GM21381 (cell line): ENCODE measurements around the gene SPPL2B.

Source experiments
- ATAC-seq: cut with Tn5 transposase; IDR thresholded peaks from one replicate; pipeline ENCODE4 v1.9.1; 2021; ENCODE audit warnings: mild to moderate bottlenecking, moderate library complexity; ENCODE audit not compliant: unreplicated experiment

The SPPL2B gene

DNA sequence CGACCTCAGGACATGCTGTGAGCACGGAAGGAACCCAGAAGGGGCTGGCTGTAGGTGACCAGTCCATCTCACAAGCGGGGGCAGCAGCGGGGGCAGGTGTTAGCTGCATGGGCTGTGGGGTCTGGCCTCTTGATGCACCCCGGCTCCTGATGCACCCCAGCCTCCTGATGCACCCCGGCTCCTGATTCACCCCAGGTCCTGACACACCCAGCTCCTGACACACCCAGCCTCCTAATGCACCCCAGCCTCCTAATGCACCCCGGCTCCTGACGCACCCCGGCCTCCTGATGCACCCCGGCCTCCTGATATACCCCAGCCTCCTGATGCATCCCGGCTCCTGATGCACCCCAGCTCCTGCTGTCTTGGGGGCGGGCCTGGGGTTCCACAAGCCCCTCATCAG is 7.5 kb upstream of the SPPL2B start:
- ATAC-seq = no peak

DNA sequence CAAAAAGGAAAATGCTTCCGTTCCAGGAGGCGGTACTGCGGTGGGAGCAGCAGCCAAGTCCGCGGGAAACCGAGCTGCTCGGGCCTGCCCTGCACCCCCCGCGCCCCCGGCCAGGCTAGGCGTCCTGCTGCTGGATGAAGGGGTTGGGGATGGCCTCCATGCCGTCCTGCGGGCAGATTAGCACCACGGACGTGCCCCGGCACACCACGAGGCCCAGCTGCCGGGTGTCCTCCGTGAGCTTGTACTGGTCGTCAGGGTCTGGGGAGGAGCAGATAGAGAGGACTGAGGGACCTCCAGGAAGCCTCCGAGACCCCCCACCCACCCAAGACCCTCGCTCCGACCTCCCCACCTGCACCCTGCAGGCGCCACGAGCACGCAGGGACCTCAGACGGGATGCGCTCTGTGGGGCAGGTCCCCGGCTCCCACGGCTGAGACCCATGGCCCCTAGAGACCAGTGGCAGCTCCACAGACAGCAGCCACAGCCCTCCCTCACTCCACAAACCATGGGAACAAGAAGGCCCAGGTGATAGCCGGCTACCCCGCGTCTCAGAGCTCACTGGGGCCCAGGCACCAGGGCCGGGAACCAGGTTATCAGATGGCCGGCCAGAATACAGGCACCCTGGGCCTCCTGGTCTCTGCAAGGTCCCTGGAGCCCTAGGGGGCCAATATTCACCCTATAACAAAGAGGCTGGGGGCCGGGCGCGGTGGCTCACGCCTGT is 6.8 kb upstream of the SPPL2B start:
- ATAC-seq = no peak

DNA sequence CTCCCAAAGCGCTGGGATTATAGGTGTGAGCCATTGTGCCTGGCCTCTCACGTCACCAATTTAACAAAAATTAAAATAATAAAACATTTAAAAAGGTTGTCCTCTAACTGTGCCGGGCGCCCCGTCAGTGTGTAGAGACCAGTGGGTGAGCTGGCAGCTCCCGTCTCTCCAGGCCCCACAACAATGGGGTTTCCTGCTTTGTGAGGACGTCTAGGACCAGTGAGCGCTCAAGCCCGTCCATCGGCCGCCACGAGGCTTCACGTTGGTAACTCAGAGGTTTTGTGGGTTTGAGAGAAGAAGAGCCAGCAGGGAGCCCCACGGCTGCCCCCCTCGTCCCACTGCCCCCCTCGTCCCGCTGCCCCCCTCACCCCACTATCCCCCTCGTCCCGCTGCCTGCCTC is 4.8 kb upstream of the SPPL2B start:
- ATAC-seq = no peak

DNA sequence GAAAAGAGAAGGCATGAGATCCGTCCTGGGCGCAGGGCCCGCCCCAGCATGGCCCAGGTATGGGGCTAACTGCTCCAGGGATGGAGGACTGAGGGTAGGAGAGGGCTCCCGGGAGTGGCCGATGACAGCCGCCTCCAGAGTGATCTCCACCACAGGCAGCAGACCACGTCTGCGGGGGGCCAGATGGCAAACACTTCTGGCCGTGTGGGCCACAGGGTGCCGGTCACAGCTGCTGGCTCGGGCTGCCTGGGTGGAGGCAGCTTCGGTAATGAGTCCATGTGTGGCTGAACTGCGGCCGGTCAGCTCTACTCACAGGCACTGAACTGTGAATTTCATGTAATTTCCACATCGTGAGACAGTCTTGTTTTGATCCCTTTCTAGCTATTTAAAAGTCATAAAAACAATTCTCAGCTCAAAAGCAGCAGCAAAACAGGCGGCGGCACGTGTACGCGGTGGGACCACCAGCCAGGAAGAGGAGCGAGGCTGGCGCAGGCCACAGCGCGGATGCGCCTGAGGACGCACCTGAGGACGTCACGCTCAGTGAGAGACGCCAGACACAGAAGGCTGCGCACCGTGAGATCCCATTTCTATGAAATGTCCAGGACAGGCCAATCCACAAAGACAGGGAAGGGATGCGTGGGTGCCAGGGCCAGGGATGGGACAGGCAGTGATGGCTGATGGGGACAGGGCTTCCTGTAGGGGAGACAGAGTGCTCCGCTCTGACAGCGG is 4.1 kb upstream of the SPPL2B start:
- ATAC-seq = no peak

DNA sequence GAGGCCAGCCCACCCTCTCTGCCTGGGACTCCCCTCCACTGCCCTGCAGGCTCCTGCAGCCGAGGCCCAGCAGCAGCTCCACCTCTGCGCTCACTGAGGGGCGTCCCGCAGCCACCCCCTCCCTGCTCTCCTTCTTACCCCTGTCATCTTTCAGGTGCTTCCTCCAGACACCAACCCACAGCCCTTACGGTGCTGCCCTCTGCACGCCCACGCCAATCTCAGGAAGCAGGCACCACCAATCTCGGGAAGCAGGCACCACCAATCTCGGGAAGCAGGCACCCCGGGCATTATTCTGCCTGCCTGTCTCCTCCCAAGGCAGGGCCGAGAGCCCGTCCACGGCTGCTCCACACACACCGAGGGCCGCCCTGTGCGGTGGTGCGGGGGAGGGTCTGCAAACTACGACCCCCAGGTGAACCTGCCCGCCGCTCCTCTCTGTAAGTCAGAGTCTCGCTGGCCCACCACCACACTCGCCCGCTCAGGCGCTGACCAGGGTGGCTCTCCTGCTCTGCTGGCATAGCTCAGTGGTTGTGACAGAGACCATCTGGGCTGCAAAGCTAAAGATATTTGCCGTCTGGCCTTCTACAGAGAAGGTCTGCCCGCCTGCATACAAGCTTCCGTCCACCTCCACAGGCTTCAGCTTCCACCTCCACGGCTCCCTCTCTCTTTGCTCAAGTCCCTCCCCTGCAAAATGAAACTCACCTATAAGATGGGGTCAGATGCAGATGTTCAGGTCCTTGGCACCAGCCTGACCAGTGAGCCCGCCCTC is 3.0 kb upstream of the SPPL2B start:
- ATAC-seq = no peak

DNA sequence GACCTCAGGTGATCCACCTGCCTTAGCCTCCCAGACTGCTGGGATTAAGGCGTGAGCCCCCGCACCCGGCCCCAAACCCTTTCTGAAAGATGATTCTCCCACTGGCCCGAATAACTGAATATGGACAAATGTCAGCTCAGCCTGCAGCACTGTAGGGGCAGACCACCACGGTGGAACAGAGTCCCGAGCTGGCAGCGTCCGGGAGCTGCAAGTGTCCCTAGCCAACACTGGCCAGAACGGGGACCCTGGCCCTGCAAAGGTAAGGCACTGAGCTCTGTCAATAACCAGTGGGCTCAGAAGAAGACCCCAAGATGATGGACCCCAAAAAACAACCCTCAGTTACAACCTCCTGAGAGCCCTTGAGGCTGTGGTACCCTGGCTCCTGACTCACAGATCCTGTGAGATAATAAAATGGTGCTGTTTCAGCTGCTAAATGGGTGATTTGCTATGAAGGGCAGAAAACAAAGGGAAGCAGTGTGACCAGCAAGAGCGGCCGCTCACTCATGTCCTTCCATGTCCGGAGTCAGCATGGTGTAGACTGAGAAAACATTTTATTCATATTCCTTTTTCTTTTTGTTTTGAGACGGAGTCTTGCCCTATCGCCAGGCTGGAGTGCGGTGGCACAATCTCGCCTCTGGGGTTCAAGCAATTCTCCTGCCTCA is 1.7 kb upstream of the SPPL2B start:
- no peak for ATAC-seq

DNA sequence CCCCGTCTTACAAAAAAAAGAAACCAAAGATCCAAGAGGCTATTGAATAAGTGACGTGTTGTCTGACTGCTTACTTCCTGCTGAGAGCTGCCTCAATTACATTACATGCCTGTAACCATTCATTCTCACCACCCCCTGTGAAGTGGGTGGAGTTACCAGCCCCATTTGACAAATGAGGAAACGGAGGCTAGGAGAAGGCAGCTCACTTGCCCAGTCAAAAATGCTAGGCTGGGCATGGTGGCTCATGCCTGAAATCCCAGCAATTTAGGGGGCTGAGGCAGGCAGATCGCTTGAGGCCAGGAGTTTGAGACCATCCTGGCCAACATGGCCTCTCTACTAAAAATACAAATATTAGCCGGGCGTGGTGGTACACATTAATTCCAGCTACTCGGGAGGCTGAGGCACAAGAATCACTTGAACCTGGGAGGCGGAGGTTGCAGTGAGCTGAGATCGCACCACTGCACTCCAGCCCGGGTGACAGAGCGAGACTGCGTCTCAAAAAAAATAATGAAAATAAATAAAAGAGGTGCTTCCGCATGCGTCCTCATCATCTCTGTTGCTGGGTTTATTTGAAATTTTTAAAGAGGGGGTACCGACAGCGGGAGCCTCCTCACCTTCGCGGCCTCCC is 597 bp upstream of the SPPL2B start:
- no peak for ATAC-seq

DNA sequence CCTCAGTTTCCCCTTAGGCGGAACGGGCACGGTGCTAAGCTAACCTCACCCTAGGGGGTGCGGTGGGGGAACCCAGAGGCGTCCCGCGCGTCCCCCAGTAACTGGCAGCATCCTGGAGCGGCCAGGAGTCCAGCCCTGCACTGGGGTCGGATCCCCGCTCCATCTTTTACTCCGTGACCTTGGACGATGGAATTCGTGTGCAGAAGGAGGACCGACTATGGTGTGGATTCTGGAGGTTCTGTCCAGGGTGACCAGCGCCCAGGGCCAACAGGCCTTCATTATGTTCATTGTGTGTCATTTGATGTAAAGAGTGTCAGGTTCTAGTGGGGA is 630 bp downstream of the SPPL2B start:
- ATAC-seq = no peak

DNA sequence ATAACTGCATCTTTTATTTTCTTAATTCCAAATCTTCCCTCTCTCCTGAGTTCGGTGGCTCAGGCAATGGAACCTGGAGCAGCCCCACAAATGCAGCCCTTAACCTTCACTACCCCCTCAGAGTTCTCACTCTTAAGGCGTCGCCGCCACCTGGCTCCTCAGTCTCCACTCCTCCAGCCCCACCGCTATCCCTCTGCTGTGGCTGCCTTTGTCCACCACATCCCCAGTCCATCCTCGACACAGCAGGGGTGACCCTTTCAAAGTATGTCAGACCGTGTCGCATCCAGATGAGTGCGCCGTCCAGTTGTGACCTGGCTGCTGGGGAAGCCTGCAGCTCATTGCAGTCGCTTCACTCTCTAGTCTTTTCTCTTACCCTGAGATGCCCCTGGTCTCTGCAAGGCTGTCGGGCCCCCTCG is 1.0 kb downstream of the SPPL2B start:
- no peak for ATAC-seq

DNA sequence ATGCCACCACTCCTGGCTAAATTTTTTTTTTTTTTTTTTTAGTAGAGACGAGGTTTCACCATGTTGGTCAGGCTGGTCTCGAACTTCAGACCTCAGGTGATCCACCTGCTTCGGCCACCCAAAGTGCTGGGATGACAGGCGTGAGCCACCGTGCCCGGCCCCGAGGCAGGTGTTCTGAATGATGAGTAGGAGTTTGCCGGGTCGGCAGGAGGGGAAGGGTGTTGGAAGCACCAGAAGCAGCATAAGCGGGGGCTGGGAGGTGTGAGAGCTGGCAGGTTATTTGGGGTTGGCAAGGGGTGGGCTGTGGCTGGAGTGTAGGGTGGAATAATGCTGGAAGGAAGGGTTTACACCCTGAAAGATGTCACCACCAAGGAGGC is 1.8 kb downstream of the SPPL2B start:
- no peak for ATAC-seq

DNA sequence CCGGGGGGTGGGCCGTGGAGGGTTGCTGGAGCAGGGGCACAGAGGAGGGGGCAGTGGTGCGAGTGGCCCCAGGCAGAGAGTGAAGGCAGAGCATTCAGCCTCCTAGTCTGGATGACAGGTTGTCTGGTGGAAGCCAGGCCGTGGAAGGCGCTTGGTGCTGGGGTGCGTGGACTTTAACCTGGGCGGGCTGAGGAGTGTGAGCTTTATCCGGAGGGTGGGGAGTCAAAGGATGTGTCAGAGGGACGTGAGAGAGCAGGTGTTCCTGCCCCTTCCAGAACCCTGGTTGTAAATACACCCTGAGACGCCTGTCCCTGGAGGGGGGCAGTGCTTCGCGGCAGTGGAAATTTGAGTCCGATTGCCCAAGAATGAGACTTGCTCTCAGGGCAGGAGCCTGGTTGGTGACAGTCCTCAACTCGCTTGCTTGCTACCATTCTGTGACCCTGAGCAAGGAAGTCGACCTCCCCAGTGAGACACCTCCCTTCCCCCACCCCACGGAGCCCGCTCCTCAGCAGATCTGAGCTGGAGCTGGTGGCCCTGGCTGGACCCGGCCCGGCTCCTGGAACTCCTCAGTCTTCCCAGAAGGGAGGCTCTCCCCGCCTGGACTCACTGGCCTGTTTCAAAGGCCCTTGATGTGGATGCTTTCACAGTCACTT is 2.3 kb downstream of the SPPL2B start:
- no peak for ATAC-seq

DNA sequence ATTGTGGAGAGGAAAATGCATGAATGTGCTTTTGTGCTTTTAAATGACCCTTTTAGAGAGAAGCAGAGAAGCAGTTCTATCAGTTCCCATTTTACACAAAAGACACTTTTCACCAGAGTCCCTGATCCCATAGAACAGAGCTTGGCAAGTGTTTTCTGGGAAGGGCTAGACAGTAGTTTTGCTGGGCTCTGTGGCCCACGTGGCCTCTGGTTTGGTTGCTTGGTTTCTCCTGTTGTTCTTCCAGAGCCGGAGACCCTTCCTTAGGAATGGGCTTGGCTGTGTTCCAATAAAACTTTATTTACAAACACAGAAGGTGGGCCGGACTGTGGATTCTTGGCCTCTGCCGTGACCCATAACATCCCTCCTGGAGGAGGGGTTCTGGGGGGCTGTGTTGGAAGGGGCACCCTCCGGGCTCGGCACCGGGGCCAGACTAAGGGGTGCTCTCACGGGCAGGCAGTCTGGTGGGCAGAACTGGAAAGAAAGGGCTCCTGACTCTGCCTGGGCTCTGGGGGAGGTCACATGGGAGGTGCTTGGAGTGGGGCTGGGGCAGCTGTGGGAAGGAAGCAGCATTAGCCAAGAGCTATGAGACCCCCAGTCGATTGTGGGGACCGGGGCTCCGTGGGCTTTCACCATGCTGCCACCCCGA is 3.2 kb downstream of the SPPL2B start:
- no peak for ATAC-seq

DNA sequence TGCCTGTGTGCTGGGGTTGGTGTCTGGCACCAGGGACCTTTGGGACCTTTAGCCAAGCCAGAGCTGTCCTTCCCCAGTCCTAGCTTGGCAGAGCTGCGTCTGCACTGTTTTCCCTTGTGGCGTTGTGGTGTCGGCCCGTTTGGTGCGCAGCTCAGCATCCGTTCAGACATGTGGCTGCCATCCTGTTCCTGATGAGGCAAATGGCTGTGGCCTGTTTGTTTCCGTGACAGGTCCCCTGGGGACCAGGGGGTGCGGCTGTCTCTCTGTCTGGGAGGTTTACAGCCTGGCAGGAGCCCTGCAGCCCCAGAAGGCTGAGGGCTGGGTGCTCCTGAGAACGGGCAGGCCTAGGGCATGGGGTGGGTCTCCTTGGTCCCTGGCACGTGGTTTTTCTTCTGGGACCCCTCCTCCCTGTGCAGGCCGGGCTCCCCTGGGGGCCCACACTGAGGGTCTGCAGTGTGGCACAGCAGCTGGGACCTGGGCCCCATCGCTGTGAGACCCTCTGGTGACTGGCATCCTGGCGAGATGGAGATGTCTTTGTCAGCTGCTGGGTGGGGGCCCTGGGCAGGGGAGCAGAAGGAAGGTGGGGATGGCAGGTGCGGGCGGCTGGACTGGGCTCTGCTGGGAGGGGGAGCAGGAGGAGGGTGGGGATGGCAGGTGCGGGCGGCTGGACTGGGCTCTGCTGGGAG is 4.0 kb downstream of the SPPL2B start:
- no peak for ATAC-seq

DNA sequence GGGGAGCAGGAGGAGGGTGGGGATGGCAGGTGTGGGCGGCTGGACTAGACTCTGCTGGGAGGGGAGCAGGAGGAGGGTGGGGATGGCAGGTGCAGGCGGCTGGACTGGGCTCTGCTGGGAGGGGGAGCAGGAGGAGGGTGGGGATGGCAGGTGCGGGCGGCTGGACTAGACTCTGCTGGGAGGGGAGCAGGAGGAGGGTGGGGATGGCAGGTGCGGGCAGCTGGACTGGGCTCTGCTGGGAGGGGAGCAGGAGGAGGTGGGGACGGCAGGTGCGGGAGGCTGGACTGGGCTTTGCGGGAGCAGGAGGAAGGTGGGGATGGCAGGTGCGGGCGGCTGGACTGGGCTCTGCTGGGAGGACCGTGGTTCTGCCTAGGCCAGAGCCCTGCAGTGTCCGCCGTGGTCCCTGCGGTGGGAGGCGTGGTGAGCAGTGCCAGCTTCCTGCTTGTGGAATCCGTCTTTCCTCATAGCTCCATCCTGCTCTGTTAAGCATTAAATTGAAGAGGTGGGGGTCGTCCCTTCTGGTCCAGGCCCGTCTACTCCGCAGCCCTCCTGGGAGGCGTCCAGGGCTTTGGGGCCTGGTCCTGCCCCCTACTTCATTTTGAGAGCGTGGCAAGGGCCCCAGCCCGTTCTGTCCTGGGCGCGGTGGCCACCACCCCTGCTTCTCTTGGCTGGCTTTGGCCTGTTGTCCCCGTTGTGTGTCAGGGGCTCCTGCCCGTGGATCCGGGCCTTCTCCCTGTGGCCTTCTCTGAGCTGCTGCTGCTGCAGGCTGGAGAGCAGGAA is 4.7 kb downstream of the SPPL2B start:
- no peak for ATAC-seq

DNA sequence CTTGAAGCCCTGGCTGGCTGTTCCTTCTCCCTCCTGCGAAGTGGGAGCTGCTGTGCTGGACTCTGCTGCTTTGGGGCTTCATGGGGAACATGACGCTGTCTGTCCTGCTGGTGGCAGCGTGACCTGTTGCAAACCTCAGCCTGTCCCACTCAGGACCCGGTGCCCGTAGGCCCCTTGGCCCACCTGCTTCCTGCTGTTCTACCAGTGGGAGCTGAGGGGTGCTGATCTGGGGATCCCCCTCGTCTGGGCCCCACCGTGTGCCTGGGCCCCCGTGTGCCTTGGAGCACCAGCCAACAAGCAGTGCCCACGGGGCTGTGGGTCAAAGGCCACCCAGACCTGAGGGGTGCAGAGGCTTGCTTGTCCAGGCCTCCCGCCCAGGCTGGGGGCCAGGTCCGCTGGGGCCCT is 5.3 kb downstream of the SPPL2B start:
- ATAC-seq = no peak

DNA sequence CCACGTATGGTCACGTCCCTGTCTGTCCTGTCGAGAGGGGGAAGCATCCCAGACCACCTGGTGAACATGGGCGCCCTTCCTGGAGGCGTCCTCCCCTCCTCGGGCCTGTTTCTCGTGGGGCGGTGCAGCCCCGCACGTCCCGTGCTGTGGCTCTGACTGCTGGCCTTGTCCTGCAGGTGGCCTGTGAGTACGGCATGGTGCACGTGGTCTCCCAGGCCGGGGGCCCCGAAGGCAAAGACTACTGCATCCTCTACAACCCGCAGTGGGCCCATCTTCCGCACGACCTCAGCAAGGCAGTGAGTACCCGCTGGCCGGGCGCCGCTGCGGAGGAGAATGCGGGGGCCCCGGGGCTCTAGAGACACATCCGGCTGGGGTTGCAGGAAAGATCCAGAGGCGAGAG is 5.9 kb downstream of the SPPL2B start:
- no peak for ATAC-seq

DNA sequence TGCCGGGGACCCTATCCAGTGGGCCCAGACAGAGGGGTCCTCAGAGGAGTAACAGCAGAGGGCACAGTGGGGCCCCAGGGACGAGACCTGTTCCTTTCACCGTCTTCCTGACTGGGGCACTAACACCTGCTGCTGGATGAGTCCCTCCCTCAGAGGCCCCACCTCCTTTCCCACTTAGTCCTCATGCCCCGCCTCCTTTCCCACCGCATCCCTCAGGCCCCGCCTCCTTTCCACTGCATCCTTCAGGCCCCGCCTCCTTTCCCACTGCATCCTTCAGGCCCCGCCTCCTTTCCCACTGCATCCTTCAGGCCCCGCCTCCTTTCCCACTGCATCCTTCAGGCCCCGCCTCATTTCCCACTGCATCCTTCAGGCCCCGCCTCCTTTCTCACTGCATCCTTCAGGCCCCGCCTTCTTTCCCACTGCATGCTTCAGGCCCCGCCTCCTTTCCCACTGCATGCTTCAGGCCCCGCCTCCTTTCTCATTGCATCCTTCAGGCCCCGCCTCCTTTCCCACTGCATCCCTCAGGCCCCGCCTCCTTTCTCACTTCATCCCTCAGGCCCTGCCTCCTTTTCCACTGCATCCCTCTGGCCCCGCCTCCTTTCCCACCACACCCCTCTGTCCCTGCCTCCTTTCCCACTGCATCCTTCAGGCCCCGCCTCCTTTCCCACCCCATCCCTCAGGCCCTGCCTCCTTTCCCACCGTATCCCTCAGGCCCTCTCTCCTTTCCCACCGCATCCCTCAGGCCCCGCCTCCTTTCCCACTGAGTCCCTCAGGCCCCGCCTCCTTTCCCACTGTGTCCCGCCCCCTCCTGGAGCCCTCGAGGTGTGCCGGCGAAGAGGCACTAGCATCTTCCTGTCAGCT is 6.7 kb downstream of the SPPL2B start:
- ATAC-seq = no peak

DNA sequence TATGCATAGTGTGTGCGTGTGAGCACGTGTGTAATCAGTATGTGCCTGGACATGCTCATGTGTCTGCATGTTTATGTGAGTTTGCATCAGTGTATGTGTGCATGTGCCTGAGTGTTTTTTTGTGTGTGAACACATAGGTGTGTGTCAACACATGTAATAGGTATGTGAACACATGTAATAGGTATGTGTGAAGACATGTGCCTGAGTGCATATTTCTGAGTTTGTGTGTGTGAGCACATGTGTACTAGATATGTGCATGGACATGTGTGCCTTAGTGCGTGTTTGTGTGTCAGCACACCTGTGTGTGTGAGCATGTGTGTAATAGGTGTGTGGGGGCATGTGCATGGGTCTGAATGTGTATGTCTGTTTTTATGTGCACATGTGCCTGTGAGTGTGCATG is 7.4 kb downstream of the SPPL2B start:
- no peak for ATAC-seq
